GM19438 (cell line): Measurements from ENCODE around the gene TDO2.
A peak's percentile ranks its signal among the peaks of the same experiment; 100 is the strongest.

Source experiments
- ATAC-seq: cut with Tn5 transposase; IDR thresholded peaks from one replicate; pipeline ENCODE4 v1.9.1; 2021; ENCODE audit warnings: low read depth; ENCODE audit not compliant: unreplicated experiment

The TDO2 gene

GRCh38 chr4:155952501-155952901 lies 49.0 kb downstream of the TDO2 start:
- ATAC-seq: no peak

GRCh38 chr4:155953151-155954117 lies 49.9 kb downstream of the TDO2 start, which contains the start of gene CTSO:
Gene CTSO, minus strand, starts transcription at chr4:155953866. Its CDS starts 19 bp downstream, at chr4:155953847.
- ATAC-seq: peak; percentile 97

- no peak for ATAC-seq
Measured at GRCh38 chr4:155954118-155954685, 50.7 kb downstream of the TDO2 start.

GRCh38 chr4:155954939-155955338 lies 51.4 kb downstream of the TDO2 start:
- no peak for ATAC-seq

- no peak for ATAC-seq
Measured at GRCh38 chr4:155956461-155956860, 53.0 kb downstream of the TDO2 start.

GRCh38 chr4:155959417-155959816 lies 55.9 kb downstream of the TDO2 start:
- ATAC-seq: no peak

GRCh38 chr4:155960522-155960921 lies 57.0 kb downstream of the TDO2 start:
- ATAC-seq: no peak

GRCh38 chr4:155961575-155961974 lies 58.1 kb downstream of the TDO2 start:
- ATAC-seq: no peak

- no peak for ATAC-seq
Measured at GRCh38 chr4:155962767-155963166, 59.3 kb downstream of the TDO2 start.

- ATAC-seq: no peak
Measured at GRCh38 chr4:155964016-155964891, 60.8 kb downstream of the TDO2 start.

GRCh38 chr4:155966171-155966570 lies 62.7 kb downstream of the TDO2 start:
- ATAC-seq: no peak

- ATAC-seq: no peak
Measured at GRCh38 chr4:155966731-155967395, 63.4 kb downstream of the TDO2 start.
